Measurements from ENCODE around the gene COL6A2. TPM values are rescaled to one million over a fixed set of nuclear protein-coding genes. Genes with fewer than 3 reads are reported as not detected.

The COL6A2 gene
- total RNA-seq, 1 donor from 2014 or later, result 1,821 TPM

DNA sequence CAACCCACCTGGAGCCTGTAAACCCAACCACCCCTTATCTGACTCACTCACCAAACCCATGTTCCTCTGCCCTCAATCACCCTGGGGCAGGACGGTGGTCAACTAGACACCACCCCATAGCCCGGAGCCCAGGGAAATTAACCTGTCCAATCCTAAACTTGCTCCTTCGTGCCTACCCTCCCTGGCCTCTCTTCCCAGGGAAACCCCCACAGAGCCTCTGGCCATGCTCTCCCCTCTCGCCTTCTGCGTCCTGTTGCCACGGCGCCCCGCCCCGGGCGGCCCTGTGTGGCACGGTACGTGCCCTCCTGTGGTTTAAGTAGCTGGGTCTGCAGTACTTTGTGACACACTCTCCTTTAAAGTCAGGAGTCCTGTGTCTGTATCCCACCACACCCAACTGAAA is 61.5 kb downstream of the COL6A2 start:
- Mint-ChIP-seq H3K27me3 (ENCODE audit: unreplicated experiment) (no peaks in the 10 kb centered on the region), H3K4me1 (ENCODE audit: unreplicated experiment) (no peaks in the 10 kb centered on the region), H3K4me3 (ENCODE audit: unreplicated experiment) (no peak overlapping the region), H3K36me3 (ENCODE audit: unreplicated experiment) (no peaks in the 10 kb centered on the region), H3K9me3 (ENCODE audit: unreplicated experiment) (no peaks in the 10 kb centered on the region), H3K27ac (ENCODE audit: unreplicated experiment) (no peak overlapping the region)
- peak; percentile 75 for DNase-seq (ENCODE audit: extremely low spot score, unreplicated experiment)
- TF ChIP-seq, protein P1, sequence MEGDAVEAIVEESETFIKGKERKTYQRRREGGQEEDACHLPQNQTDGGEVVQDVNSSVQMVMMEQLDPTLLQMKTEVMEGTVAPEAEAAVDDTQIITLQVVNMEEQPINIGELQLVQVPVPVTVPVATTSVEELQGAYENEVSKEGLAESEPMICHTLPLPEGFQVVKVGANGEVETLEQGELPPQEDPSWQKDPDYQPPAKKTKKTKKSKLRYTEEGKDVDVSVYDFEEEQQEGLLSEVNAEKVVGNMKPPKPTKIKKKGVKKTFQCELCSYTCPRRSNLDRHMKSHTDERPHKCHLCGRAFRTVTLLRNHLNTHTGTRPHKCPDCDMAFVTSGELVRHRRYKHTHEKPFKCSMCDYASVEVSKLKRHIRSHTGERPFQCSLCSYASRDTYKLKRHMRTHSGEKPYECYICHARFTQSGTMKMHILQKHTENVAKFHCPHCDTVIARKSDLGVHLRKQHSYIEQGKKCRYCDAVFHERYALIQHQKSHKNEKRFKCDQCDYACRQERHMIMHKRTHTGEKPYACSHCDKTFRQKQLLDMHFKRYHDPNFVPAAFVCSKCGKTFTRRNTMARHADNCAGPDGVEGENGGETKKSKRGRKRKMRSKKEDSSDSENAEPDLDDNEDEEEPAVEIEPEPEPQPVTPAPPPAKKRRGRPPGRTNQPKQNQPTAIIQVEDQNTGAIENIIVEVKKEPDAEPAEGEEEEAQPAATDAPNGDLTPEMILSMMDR (IDR thresholded peaks at IDR 0.05), result no peak

DNA sequence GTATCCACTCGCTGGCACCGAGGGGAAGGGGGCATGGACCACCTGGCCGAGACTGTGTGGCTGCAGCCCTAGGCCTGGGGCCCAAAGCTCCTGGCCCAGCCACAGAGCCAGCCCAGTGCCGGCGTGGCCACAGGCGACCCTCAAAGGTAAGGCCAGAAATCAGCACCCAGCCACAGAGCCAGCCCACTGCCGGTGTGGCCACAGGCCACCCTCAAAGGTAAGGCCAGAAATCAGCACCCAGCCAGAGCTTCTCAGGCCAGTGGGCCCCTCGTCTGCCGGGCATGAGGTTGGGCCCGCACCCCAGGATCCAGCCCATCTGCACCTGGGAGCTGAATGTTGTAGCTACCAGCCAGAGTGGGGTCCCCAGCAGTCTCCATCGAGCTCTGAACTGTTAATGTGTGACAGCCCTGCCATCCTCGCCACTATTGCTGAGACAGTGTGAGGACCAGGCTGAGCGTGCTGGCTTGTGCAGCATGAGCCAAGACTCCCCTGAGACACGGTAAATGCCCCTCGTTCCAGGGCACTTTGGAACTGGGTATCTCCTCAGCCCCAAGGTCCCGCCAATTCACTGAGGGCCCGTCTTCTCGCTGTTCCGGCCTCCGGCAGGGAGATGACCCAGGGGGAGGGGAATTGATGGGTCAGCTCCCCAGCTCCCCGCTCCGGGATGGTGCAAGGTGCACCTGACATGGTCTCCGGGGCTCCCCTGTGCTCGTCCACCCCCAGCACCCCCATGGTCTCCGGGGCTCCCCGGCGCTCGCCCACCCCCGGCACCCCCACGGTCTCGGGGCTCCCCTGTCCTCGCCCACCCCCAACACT is 62.1 kb downstream of the COL6A2 start:
- H3K4me3 Mint-ChIP-seq (ENCODE audit: unreplicated experiment), result no peak overlapping the region
- TF ChIP-seq, protein P1 (IDR thresholded peaks at IDR 0.05), result no peak
- H3K4me1 Mint-ChIP-seq (ENCODE audit: unreplicated experiment), result no peaks in the 10 kb centered on the region
- H3K27me3 Mint-ChIP-seq (ENCODE audit: unreplicated experiment), result no peaks in the 10 kb centered on the region
- no peaks in the 10 kb centered on the region for H3K9me3 Mint-ChIP-seq (ENCODE audit: unreplicated experiment)
- DNase-seq (ENCODE audit: extremely low spot score, unreplicated experiment), result peak; percentile 78
- peaks cover 3% of the 10 kb centered on the region for H3K36me3 Mint-ChIP-seq (ENCODE audit: unreplicated experiment)
- H3K27ac Mint-ChIP-seq (ENCODE audit: unreplicated experiment), result no peak overlapping the region

DNA sequence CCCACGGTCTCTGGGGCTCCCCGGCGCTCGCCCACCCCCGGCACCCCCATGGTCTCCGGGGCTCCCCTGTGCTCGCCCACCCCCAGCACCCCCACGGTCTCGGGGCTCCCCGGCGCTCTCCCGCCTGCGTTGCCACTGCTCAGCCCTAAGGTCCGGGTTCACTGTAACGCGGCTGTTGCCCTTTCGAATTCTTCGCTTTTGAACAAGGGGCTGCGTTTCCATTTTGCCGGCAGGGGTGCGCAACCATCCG is 62.7 kb downstream of the COL6A2 start:
- Mint-ChIP-seq H3K4me3 (ENCODE audit: unreplicated experiment) (no peak overlapping the region), H3K4me1 (ENCODE audit: unreplicated experiment) (no peaks in the 10 kb centered on the region), H3K36me3 (ENCODE audit: unreplicated experiment) (peaks cover 6% of the 10 kb centered on the region), H3K9me3 (ENCODE audit: unreplicated experiment) (no peaks in the 10 kb centered on the region), H3K27ac (ENCODE audit: unreplicated experiment) (no peak overlapping the region), H3K27me3 (ENCODE audit: unreplicated experiment) (no peaks in the 10 kb centered on the region)
- TF ChIP-seq, protein P1 (IDR thresholded peaks at IDR 0.05), result no peak
- peak; percentile 80 for DNase-seq (ENCODE audit: extremely low spot score, unreplicated experiment)

DNA sequence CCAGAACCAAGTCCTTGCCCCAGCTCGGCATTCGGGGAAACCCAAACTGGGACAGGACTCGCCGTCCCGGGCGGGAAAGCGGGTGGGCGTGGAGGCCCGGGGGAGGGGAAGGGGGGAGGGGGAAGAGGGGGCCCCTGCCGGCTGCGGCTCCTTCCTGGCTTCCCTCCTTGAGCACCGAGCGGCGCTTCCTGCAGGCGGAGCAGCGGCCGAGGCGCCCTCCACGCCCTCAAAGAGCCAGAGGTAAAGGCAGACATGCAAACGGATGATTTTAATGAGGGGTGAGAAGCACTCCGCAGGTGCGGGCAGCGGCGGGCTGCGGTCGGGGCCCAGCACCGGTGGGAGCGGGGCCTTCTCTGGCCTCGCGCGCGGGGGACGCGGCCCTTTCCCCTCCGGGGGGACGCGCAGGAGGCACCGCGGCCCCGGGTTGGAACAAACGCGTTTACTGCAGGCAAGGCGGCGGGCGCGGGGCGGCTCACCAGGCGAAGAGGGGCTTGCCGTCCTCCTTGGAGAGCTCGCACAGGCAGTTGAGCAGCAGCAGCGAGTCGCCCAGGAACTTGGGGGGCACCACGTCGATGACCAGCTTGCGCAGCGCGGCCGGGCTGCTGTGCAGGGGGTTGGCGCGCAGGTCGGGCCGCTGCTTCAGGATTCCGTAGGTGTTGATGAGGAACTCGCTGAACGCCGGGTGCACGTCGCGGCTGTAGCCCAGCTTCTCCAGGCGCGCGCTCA is 63.2 kb downstream of the COL6A2 start:
- peak; percentile 83 for DNase-seq (ENCODE audit: extremely low spot score, unreplicated experiment)
- TF ChIP-seq, protein P1 (IDR thresholded peaks at IDR 0.05), result no peak

More for the DNA sequence above, 63.2 kb downstream of the COL6A2 start:
- H3K27me3 Mint-ChIP-seq (ENCODE audit: unreplicated experiment), result no peaks in the 10 kb centered on the region
- no peak overlapping the region for H3K4me3 Mint-ChIP-seq (ENCODE audit: unreplicated experiment)
- peaks cover 8% of the 10 kb centered on the region for H3K36me3 Mint-ChIP-seq (ENCODE audit: unreplicated experiment)
- H3K9me3 Mint-ChIP-seq (ENCODE audit: unreplicated experiment), result no peaks in the 10 kb centered on the region
- H3K27ac Mint-ChIP-seq (ENCODE audit: unreplicated experiment), result no peak overlapping the region
- no peaks in the 10 kb centered on the region for H3K4me1 Mint-ChIP-seq (ENCODE audit: unreplicated experiment)
